ENCODE results near the gene ZNF592. TPM values are rescaled to one million over a fixed set of nuclear protein-coding genes. Genes with fewer than 3 reads are reported as not detected.
A peak's percentile ranks its signal among the peaks of the same experiment; 100 is the strongest.

Gene ZNF592, protein sequence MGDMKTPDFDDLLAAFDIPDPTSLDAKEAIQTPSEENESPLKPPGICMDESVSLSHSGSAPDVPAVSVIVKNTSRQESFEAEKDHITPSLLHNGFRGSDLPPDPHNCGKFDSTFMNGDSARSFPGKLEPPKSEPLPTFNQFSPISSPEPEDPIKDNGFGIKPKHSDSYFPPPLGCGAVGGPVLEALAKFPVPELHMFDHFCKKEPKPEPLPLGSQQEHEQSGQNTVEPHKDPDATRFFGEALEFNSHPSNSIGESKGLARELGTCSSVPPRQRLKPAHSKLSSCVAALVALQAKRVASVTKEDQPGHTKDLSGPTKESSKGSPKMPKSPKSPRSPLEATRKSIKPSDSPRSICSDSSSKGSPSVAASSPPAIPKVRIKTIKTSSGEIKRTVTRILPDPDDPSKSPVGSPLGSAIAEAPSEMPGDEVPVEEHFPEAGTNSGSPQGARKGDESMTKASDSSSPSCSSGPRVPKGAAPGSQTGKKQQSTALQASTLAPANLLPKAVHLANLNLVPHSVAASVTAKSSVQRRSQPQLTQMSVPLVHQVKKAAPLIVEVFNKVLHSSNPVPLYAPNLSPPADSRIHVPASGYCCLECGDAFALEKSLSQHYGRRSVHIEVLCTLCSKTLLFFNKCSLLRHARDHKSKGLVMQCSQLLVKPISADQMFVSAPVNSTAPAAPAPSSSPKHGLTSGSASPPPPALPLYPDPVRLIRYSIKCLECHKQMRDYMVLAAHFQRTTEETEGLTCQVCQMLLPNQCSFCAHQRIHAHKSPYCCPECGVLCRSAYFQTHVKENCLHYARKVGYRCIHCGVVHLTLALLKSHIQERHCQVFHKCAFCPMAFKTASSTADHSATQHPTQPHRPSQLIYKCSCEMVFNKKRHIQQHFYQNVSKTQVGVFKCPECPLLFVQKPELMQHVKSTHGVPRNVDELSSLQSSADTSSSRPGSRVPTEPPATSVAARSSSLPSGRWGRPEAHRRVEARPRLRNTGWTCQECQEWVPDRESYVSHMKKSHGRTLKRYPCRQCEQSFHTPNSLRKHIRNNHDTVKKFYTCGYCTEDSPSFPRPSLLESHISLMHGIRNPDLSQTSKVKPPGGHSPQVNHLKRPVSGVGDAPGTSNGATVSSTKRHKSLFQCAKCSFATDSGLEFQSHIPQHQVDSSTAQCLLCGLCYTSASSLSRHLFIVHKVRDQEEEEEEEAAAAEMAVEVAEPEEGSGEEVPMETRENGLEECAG (N-terminal part only)
- total RNA-seq: 10 to 100 TPM; 36.5 to 36.6 TPM

DNA sequence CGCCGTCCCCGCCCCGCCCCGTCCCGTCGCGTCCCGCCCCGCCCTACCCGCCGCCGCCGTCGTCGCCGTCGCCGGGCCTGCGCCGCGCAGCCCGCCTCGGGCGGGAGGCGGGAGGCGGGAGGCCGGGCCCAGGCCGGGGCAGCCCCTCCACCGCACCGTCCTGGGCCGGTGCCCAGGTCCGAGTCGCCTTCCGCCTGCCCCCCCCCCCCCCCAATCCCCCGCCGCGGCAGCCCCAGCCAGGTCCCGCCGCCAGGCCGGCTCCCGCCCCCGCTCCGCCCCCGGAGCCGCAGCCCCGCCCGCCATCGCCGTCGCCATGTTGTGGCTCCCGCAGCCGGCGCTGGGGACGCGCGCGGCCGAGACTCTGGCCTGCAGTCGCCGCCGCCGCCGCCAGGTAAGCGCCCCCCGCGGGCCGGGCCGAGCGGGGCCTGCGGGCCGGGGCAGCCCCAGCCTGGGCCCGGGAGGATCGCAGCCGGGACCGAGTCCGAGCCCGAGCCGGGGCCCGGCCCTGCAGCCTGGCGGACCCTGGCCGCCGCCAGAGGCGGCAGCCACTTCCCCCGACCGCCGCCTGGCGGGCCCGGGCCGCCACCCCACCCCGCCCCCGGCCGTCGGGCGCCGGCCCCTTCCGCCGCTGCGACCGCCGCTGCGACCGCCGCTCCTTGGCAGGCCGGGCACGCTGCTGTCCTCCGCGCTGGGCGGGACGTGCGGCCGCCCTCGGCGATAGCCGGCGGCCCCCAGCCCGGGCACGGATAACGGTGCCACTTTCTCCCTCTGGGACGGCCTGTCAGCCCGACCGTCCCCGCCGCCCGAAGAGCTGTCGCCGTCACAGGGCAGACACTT is at the start of gene ZNF592:
Gene ZNF592 (plus strand): TSS at position 319 of the 837 bp plus-strand sequence. CDS start 34,084 bp downstream, outside the sequence.
- POLR2A ChIA-PET: interaction anchor here (0.6 to 4.7 kb wide), 13 partner anchors 9 to 182 kb away, joined by 3 to 74 read pairs (median 6); partner anchors contain the start of genes SEC11A and WDR73
- Mint-ChIP-seq H3K27ac (peak within 1 kb of the TSS; percentile 95), H3K9me3 (ENCODE audit: insufficient read depth) (no peaks in the 10 kb centered on the region), H3K36me3 (ENCODE audit: low read depth) (peaks cover 40% of the 10 kb centered on the region), H3K4me1 (ENCODE audit: low read depth) (peaks cover 51% of the 10 kb centered on the region), H3K27me3 (ENCODE audit: low read depth) (no peaks in the 10 kb centered on the region), H3K4me3 (peak within 1 kb of the TSS; percentile 96)
- CTCF ChIA-PET: interaction anchor here (0.8 to 3.6 kb wide), 15 partner anchors 13 to 160 kb away, joined by 3 to 18 read pairs (median 4); partner anchors contain the start of genes SEC11A and WDR73
- ATAC-seq: peak; percentile 68
- DNase-seq: peak; percentile 82

DNA sequence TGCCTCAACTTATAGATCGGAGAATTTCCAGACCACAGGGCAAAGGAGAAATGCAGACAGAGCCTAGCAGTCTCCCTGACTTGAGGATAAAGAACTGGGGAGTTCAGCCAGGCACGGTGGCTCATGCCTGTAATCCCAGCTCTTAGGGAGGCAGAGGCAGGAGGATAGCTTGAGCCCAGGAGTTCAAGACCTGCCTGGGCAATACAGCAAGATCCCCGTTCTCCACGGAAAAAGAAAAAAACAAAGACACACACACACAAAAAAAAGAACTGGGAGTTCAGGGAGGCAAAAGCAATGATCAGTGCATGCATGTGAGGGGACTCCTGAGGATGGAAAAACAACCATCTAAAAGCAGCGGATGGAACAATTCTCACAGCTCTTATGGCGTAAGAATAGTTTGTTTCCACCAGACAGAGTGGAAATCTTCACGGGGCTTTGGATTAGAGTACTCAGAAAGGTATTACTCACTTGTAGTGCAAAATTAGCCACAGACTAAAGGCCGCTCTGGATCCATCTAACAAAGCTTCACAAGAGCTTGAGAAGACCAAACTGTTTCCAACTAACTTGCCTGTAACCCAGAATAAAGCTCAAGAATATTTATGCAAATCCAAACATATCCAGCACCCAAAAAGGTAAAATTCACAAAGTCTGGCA is 48.7 kb upstream of the ZNF592 start:
- Mint-ChIP-seq H3K9me3 (ENCODE audit: insufficient read depth) (no peaks in the 10 kb centered on the region), H3K4me3 (no peak overlapping the region), H3K27ac (no peak overlapping the region), H3K27me3 (ENCODE audit: low read depth) (no peaks in the 10 kb centered on the region), H3K4me1 (ENCODE audit: low read depth) (peaks cover 33% of the 10 kb centered on the region), H3K36me3 (ENCODE audit: low read depth) (peaks cover 27% of the 10 kb centered on the region)
- ATAC-seq (no peak), DNase-seq (no peak)
- ChIA-PET CTCF (no interaction called here), POLR2A (no interaction called here)

DNA sequence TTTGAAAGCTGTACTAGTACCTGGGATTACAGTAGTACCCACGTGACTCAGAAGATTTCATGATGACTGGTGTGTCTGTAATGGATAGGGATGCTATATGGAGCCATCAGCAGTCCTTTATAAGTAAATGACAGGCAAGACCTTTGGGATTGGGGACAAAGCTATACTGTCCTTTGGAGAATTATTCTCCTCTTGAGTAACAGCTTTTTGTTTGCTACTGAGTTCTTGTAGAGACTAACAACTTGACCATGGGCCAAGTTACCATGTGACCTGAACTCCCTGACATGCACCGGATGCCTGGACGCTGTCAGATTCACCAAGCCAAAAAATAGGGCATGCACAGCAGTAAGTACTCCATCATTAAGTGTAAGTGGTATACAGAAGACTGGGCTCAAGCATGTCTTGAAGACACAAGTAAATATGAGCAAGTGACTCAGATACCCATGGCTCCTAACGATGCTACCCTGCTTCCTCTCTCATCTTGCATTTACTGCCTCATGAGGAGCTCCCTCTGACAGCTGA is 45.4 kb upstream of the ZNF592 start:
- Mint-ChIP-seq H3K9me3 (ENCODE audit: insufficient read depth) (no peaks in the 10 kb centered on the region), H3K4me3 (no peak overlapping the region), H3K4me1 (ENCODE audit: low read depth) (peaks cover 27% of the 10 kb centered on the region), H3K27ac (no peak overlapping the region), H3K36me3 (ENCODE audit: low read depth) (peaks cover 36% of the 10 kb centered on the region), H3K27me3 (ENCODE audit: low read depth) (no peaks in the 10 kb centered on the region)
- ChIA-PET POLR2A (interaction anchor here (0.7 kb wide), 1 partner anchor 9 kb away, joined by 3 read pairs; no protein-coding TSS in a partner anchor), CTCF (no interaction called here)
- no peak for DNase-seq
- no peak for ATAC-seq

DNA sequence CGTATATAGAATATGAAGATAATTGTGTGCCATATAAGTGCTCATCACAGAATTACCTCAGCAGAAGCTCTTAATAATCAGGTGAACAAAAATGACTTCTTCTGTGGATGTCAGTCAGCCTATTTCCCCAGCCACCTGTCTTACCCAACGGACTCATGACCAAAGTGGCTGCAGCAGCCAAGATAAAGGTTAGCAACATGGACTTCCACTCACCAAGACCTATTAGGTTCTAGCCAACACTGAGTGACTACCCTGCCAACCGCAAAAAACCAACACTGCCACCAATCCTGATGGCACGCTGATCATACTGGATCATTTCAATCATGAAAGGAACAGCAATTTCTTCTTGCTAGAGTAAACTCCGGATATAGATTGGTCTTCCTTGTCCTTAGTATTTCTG is 44.6 kb upstream of the ZNF592 start:
- peaks cover 30% of the 10 kb centered on the region for H3K4me1 Mint-ChIP-seq (ENCODE audit: low read depth)
- H3K27me3 Mint-ChIP-seq (ENCODE audit: low read depth): no peaks in the 10 kb centered on the region
- no peaks in the 10 kb centered on the region for H3K9me3 Mint-ChIP-seq (ENCODE audit: insufficient read depth)
- H3K36me3 Mint-ChIP-seq (ENCODE audit: low read depth): peaks cover 39% of the 10 kb centered on the region
- DNase-seq (no peak), ATAC-seq (no peak)
- H3K4me3 Mint-ChIP-seq: no peak overlapping the region
- ChIA-PET CTCF (no interaction called here), POLR2A (interaction anchor here (0.6 kb wide), 1 partner anchor 48 kb away, joined by 3 read pairs; no protein-coding TSS in a partner anchor)
- no peak overlapping the region for H3K27ac Mint-ChIP-seq

DNA sequence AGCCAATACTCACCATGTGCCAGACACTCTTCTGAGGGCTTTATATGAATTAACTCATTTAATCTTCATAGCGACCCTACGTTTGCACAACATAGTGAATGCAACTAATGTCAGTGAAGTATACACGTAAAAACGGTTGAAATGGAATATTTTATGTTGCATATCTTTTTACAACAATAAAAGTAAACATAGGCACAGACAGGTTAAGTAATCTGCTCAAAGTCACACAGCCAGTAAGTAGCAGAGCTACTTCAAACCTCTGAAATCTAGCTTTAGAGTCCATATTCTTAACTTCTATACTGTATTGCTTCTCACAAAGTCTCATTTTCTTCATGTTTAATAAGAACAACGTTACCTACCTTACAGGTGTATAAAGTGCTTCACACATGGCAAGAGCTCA is 34.0 kb upstream of the ZNF592 start:
- POLR2A ChIA-PET: interaction anchor here (0.6 to 5.5 kb wide), 3 partner anchors 21 to 60 kb away, joined by 3 to 80 read pairs (median 74); partner anchors contain the start of genes WDR73 and ZNF592
- DNase-seq (no peak), ATAC-seq (no peak)
- CTCF ChIA-PET: interaction anchor here (1.5 to 13.3 kb wide), 6 partner anchors 10 to 59 kb away, joined by 3 to 101 read pairs (median 9); no protein-coding TSS in a partner anchor
- no peaks in the 10 kb centered on the region for H3K27me3 Mint-ChIP-seq (ENCODE audit: low read depth)
- H3K4me1 Mint-ChIP-seq (ENCODE audit: low read depth): peaks cover 50% of the 10 kb centered on the region
- H3K4me3 Mint-ChIP-seq: peak overlapping the region; percentile 95
- H3K9me3 Mint-ChIP-seq (ENCODE audit: insufficient read depth): no peaks in the 10 kb centered on the region
- H3K27ac Mint-ChIP-seq: peak overlapping the region; percentile 39
- H3K36me3 Mint-ChIP-seq (ENCODE audit: low read depth): peaks cover 30% of the 10 kb centered on the region

DNA sequence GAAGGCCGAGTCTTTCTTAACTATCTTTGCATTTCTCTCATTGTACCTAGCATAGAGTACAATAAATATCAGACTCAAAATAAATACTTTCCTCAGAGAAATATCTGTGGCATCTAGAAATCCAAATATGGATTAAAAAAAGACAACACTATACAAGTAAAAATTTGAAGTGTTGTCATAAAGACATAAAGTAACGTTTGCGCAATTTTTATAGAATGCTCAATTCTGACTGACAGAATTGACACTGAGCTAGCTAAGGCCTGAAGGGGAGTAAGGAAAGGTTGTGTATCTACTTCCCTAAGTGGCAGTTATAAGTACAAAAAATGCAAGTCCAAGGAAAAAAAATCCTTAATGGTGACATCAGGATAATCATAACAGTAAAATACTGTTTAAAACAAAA is 33.6 kb upstream of the ZNF592 start:
- CTCF ChIA-PET: interaction anchor here (1.1 to 13.3 kb wide), 7 partner anchors 10 to 59 kb away, joined by 3 to 101 read pairs (median 9); no protein-coding TSS in a partner anchor
- H3K4me1 Mint-ChIP-seq (ENCODE audit: low read depth): peaks cover 50% of the 10 kb centered on the region
- H3K27me3 Mint-ChIP-seq (ENCODE audit: low read depth): no peaks in the 10 kb centered on the region
- POLR2A ChIA-PET: interaction anchor here (0.6 to 5.5 kb wide), 5 partner anchors 17 to 60 kb away, joined by 3 to 80 read pairs (median 5); partner anchors contain the start of genes WDR73 and ZNF592
- DNase-seq: no peak
- ATAC-seq: no peak
- H3K4me3 Mint-ChIP-seq: peak overlapping the region; percentile 95
- H3K9me3 Mint-ChIP-seq (ENCODE audit: insufficient read depth): no peaks in the 10 kb centered on the region
- H3K36me3 Mint-ChIP-seq (ENCODE audit: low read depth): peaks cover 30% of the 10 kb centered on the region
- peak overlapping the region; percentile 98 for H3K27ac Mint-ChIP-seq

DNA sequence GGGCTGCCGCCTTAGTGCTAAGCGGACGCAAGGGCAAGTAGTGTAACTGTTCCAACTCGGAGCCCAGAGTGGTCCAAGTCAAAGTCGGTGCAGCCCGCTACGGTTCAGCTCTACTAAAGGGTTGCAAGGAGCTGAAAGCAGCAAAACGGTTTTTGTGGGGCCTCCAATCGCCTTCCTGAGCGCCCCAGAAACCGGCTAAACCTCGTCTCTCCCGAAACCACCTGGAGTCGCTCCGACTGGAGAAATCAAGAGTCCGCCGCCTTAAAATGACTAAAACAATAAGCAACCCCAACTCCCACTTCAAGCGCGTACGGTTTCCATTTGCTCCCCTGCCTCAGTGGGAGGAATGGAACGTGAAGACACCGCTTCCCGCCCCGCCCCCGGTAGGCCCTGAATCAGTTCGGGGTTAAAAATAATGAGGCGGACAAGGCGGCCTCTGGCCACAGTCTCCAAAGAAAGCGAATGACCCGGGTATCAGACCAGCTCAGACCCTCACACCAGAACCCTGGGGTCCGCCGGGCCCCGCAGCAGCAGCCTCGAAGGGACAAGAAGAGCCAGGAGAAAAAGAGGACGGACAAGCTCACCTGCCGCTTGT is 32.9 kb upstream of the ZNF592 start:
- POLR2A ChIA-PET: interaction anchor here (0.8 to 5.5 kb wide), 19 partner anchors 10 to 95 kb away, joined by 3 to 80 read pairs (median 5); partner anchors contain the start of gene ZNF592
- DNase-seq: peak; percentile 54
- Mint-ChIP-seq H3K36me3 (ENCODE audit: low read depth) (peaks cover 28% of the 10 kb centered on the region), H3K27ac (peak overlapping the region; percentile 98), H3K9me3 (ENCODE audit: insufficient read depth) (no peaks in the 10 kb centered on the region), H3K4me3 (peak overlapping the region; percentile 95), H3K27me3 (ENCODE audit: low read depth) (no peaks in the 10 kb centered on the region), H3K4me1 (ENCODE audit: low read depth) (peaks cover 51% of the 10 kb centered on the region)
- ATAC-seq: peak; percentile 11
- CTCF ChIA-PET: interaction anchor here (1.1 to 13.3 kb wide), 7 partner anchors 11 to 60 kb away, joined by 3 to 101 read pairs (median 9); no protein-coding TSS in a partner anchor

DNA sequence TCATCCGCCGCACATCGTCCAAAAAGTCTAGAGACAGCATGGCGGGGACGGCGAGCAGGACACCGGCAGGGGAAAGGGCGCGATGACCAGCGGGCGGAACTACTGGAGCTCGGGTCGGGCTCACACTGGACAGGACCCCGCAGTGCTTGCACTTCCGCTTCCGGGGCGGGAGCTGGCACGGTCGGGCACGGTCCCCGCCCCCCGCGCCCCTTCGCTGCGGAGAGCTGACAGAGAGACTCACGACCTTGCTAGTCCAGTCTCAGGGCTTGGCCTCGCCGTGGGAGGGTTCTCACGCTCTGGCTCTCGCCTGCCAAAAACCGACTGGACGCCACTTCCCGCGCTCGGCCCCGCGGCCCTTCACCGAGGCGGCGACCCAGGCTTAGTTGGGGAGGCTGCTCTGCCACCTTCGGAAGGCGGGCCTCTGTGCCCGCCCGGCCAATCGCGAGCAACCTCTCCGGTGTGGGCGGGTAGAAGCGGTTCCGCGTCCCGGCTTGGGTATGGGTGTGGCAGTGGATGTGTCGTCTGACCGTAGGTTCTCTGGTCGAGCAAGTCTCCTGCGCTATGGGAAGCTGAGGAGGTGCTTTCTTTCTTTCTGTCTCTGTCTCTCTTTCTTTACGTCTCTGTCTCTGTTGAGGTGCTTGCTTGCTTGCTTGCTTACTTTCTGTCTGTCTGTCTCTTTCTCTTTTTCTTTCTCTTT is 32.2 kb upstream of the ZNF592 start, which contains the start of gene SEC11A:
Gene SEC11A (minus strand): TSS at position 104 of the 697 bp plus-strand sequence. CDS start 64 bp downstream, at position 40.
- H3K4me1 Mint-ChIP-seq (ENCODE audit: low read depth): peaks cover 55% of the 10 kb centered on the region
- peak within 1 kb of the TSS; percentile 95 for H3K4me3 Mint-ChIP-seq
- CTCF ChIA-PET: interaction anchor here (0.7 to 13.3 kb wide), 10 partner anchors 11 to 117 kb away, joined by 3 to 101 read pairs (median 6); no protein-coding TSS in a partner anchor

DNA sequence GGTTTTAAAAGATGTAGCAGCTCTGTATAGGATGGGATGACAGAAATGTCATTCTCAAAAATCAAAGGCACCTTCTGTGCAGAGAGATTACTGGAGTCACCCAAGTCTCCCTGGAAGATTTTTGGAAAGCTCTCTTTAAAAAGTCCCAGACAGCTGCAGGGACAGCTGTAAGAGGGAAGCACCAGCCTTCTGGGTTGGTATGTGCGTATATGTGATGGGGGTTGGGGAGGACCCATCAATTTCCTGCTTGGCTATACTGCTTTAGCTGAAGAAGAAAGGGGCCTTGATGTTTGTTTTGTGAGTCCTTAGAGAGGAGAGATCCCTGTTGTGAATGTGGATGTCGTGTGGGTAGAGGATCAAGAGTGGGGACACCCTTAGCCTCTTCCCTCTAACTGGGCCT is 27.0 kb upstream of the ZNF592 start:
- H3K27me3 Mint-ChIP-seq (ENCODE audit: low read depth): no peaks in the 10 kb centered on the region
- H3K9me3 Mint-ChIP-seq (ENCODE audit: insufficient read depth): no peaks in the 10 kb centered on the region
- DNase-seq: no peak
- no peak for ATAC-seq
- peaks cover 51% of the 10 kb centered on the region for H3K4me1 Mint-ChIP-seq (ENCODE audit: low read depth)
- CTCF ChIA-PET: interaction anchor here (0.8 to 13.3 kb wide), 6 partner anchors 13 to 122 kb away, joined by 3 to 101 read pairs (median 3); partner anchors contain the start of gene ZNF592
- H3K4me3 Mint-ChIP-seq: peak overlapping the region; percentile 2
- H3K27ac Mint-ChIP-seq: peak overlapping the region; percentile 82
- H3K36me3 Mint-ChIP-seq (ENCODE audit: low read depth): no peaks in the 10 kb centered on the region
- POLR2A ChIA-PET: interaction anchor here (0.7 to 4.1 kb wide), 4 partner anchors 8 to 28 kb away, joined by 3 to 36 read pairs (median 6); no protein-coding TSS in a partner anchor

More for the DNA sequence above, 32.2 kb upstream of the ZNF592 start, which contains the start of gene SEC11A:
- peak; percentile 98 for ATAC-seq
- DNase-seq: peak; percentile 93
- POLR2A ChIA-PET: interaction anchor here (0.8 to 5.5 kb wide), 23 partner anchors 9 to 145 kb away, joined by 3 to 80 read pairs (median 5); partner anchors contain the start of gene ZNF592
- Mint-ChIP-seq H3K27ac (peak within 1 kb of the TSS; percentile 98), H3K36me3 (ENCODE audit: low read depth) (peaks cover 25% of the 10 kb centered on the region), H3K9me3 (ENCODE audit: insufficient read depth) (no peaks in the 10 kb centered on the region), H3K27me3 (ENCODE audit: low read depth) (no peaks in the 10 kb centered on the region)

Data from activated CD8-positive, alpha-beta T cell treated with anti-CD3 and anti-CD28 coated beads, Interleukin-2, amount 10 ng/mL, durations not matched to agents 7 days and 5 days (primary cell).